Activated T-helper 1 cell treated with Interleukin-2 at 50 U/mL for 16 hours (primary cell): Measurements from ENCODE around the gene DNAAF9.

Experiments
- DNase-seq: peaks from one replicate; pipeline ENCODE4 v3.0.0-alpha.2; 2020; ENCODE audit warnings: low read depth

The DNAAF9 gene

GRCh38 chr20:3371754-3372153, 35.7 kb downstream of the DNAAF9 start:
- DNase-seq = no peak

- DNase-seq = no peak
These were observed 40.4 kb downstream of the DNAAF9 start for GRCh38 chr20:3367089-3367488.

- no peak for DNase-seq
These were observed 43.0 kb downstream of the DNAAF9 start for GRCh38 chr20:3364323-3365013.

- no peak for DNase-seq
These were observed 46.7 kb downstream of the DNAAF9 start for GRCh38 chr20:3360752-3361151.

- DNase-seq = no peak
These were observed 48.7 kb downstream of the DNAAF9 start for GRCh38 chr20:3358676-3359340.
